GM12878 (cell line): ENCODE measurements around the gene CACNG1. TPM values are rescaled to one million over a fixed set of nuclear protein-coding genes. Genes with fewer than 3 reads are reported as not detected.

ENCODE experiments used
- ATAC-seq: fragments of 200-7000 bp; cut with Tn5 transposase; 3 replicates; pipeline ENCODE4 v1.9.1; 2020; ENCODE audit warnings: mild to moderate bottlenecking, moderate library complexity
- BruUV-seq: library from RNA; stranded (reverse); fragments of 400-500 nt; replicated peaks from 2 replicates; lab custom pipeline; 2021; lab: Mats Ljungman, UMichigan
- CTCF ChIA-PET: fragments of 300-600 bp; sonication (Branson Sonifier 250); formaldehyde crosslinking; extraction: SDS; loops from one replicate; lab custom pipeline; 2021; ENCODE audit warnings: inconsistent platforms; lab: Yijun Ruan, JAX
- POLR2A ChIA-PET: fragments of 350-600 bp; formaldehyde crosslinking; extraction: SDS; loops from one replicate; lab custom pipeline; 2021; ENCODE audit warnings: inconsistent platforms; lab: Charles Lee
- RAD21 ChIA-PET: fragments of 300-600 bp; sonication (Branson Sonifier 250); formaldehyde crosslinking; loops from one replicate; lab custom pipeline; 2023; ENCODE audit warnings: antibody characterized with exemption; ENCODE audit not compliant: unreplicated experiment; lab: Charles Lee
- SMC1A ChIA-PET: fragments of 300-600 bp; sonication (Branson Sonifier 250); formaldehyde crosslinking; loops from one replicate; lab custom pipeline; 2023; ENCODE audit not compliant: unreplicated experiment, uncharacterized antibody; lab: Charles Lee
- DNase-seq: peaks from one replicate; pipeline ENCODE4 v3.0.0-alpha.2; 2011; ENCODE audit warnings: low read depth, low spot score
- FAIRE-seq: peaks from 3 replicates; lab custom pipeline; 2011; peaks lifted over from hg19 to GRCh38; lab: Jason Lieb, UNC
- H2AFZ ChIP-seq: 2 replicates; pipeline ENCODE4 v1.6.0; 2011; ENCODE audit warnings: low read depth, low read length, control low read depth; ENCODE audit not compliant: control insufficient read depth
- H3K27ac ChIP-seq: 2 replicates; pipeline ENCODE4 v1.5.1; 2011; ENCODE audit warnings: control low read depth; ENCODE audit not compliant: control insufficient read depth, insufficient read depth
- H3K27me3 ChIP-seq, 2 experiments: replicated peaks in 1 of 2; 2 replicates each; pipeline versions ENCODE4 v1.6.0 to v1.6.1; 2011; ENCODE audit warnings: low read length in 1 of 2; ENCODE audit not compliant: control insufficient read depth in 2 of 2, insufficient read depth in 2 of 2
- H3K36me3 ChIP-seq, 2 experiments: 2 replicates each; pipeline ENCODE4 v1.5.1; 2011; ENCODE audit warnings: low read length in 1 of 2; ENCODE audit not compliant: control insufficient read depth in 2 of 2, insufficient read depth in 2 of 2
- H3K4me1 ChIP-seq: 2 replicates; pipeline ENCODE4 v1.6.1; 2011; ENCODE audit warnings: mild to moderate bottlenecking, low read length, moderate library complexity, mixed read lengths; ENCODE audit not compliant: control insufficient read depth, insufficient read depth
- H3K4me2 ChIP-seq: 2 replicates; pipeline ENCODE4 v1.6.0; 2011; ENCODE audit warnings: control low read depth; ENCODE audit not compliant: control insufficient read depth, insufficient read depth
- H3K4me3 ChIP-seq: fragments of 200-600 bp; sonication (generic); 2 replicates; pipeline ENCODE4 v1.5.1; 2016
- H3K79me2 ChIP-seq: 2 replicates; pipeline ENCODE4 v1.6.0; 2011; ENCODE audit warnings: low read length; ENCODE audit not compliant: control insufficient read depth, insufficient read depth
- H3K9ac ChIP-seq: 2 replicates; pipeline ENCODE4 v1.8.0; 2011; ENCODE audit warnings: low read length, control low read depth, mixed read lengths; ENCODE audit not compliant: control insufficient read depth, insufficient read depth
- H3K9me3 ChIP-seq: replicated peaks from 3 replicates; pipeline ENCODE4 v1.5.1; 2011; ENCODE audit warnings: mild to moderate bottlenecking, low read length; ENCODE audit not compliant: control insufficient read depth, insufficient read depth
- H4K20me1 ChIP-seq: 2 replicates; pipeline ENCODE4 v1.6.0; 2011; ENCODE audit not compliant: control insufficient read depth, insufficient read depth
- CBX3 ChIP-seq: fragments of 200-600 bp; sonication (generic); IDR thresholded peaks from 2 replicates; pipeline ENCODE4 v1.6.1; 2016; ENCODE audit warnings: low read depth, borderline replicate concordance
- E2F4 ChIP-seq: IDR thresholded peaks from 2 replicates; pipeline ENCODE4 v1.6.1; 2012; ENCODE audit warnings: low read depth, low read length, improper control_type of control experiment
- GATAD2B ChIP-seq: fragments of 450-650 bp; conservative IDR thresholded peaks from 2 replicates; pipeline ENCODE4 v1.6.1; 2017; ENCODE audit warnings: low read depth, mild to moderate bottlenecking, moderate library complexity
- MTA3 ChIP-seq: IDR thresholded peaks from 2 replicates; pipeline ENCODE4 v1.6.1; 2012; ENCODE audit warnings: low read length, inconsistent platforms, borderline replicate concordance
- NKRF ChIP-seq: fragments of 450-650 bp; conservative IDR thresholded peaks from 2 replicates; pipeline ENCODE4 v1.6.1; 2017; ENCODE audit warnings: mild to moderate bottlenecking, moderate library complexity
- NR2F1 ChIP-seq: fragments of 450-650 bp; conservative IDR thresholded peaks from 2 replicates; pipeline ENCODE4 v1.6.1; 2017; ENCODE audit warnings: mild to moderate bottlenecking
- RFX5 ChIP-seq: IDR thresholded peaks from 2 replicates; pipeline ENCODE4 v1.6.1; 2011; ENCODE audit warnings: low read depth, low read length, improper control_type of control experiment
- USF1 ChIP-seq: IDR thresholded peaks from 2 replicates; pipeline ENCODE4 v1.6.1; 2011; ENCODE audit warnings: borderline replicate concordance, low read depth, mild to moderate bottlenecking, moderate library complexity, mixed read lengths, low read length; ENCODE audit not compliant: insufficient read depth; ENCODE audit errors: extremely low read length
- ZNF217 ChIP-seq: fragments of 450-650 bp; IDR thresholded peaks from 2 replicates; pipeline ENCODE4 v1.6.1; 2017; ENCODE audit warnings: antibody characterized with exemption, mild to moderate bottlenecking
- WGBS: methylation state at CpG from one replicate; pipeline ENCODE4 v1.1.6; 2016; ENCODE audit warnings: low lambda C conversion rate; ENCODE audit not compliant: insufficient replicate concordance, insufficient coverage; ENCODE audit errors: missing lambda C conversion rate; 5-methylcytosine and 5-hydroxymethylcytosine counted together
- in situ Hi-C: fragments of 300-500 bp; cut with MboI; formaldehyde crosslinking; loops from 9 replicates; pipeline ENCODE4 v1.14.3; 2018; ENCODE audit warnings: mixed read lengths
- intact Hi-C: fragments of 100-400 bp; cut with micrococcal nuclease; formaldehyde crosslinking; loops from one replicate; pipeline ENCODE4 v1.14.2; 2022; ENCODE audit not compliant: unreplicated experiment
- polyA plus RNA-seq, 11 experiments: library from polyadenylated mRNA; depleted of rRNA in 4 of 11; unstranded in 6 of 11; stranded (reverse) in 5 of 11; fragments of >200 nt; fragmentation: Nextera tagmentation in 4 of 11; fragmentation: Illumina TruSeq in 1 of 11; extraction: Ambion mirVana in 4 of 11; extraction: Trizol in 1 of 11; gene quantifications; 1 replicate in 1 of 11; 2 replicates in 10 of 11; pipeline versions ENCODE4 v1.2.1 to v1.2.3, GENCODE V29; 2011 to 2016; ENCODE audit warnings: inconsistent platforms in 2 of 11, missing spikeins in 2 of 11, low read depth in 1 of 11
- total RNA-seq, 4 experiments: library from RNA; depleted of rRNA in 3 of 4; stranded (reverse); fragments of >200 nt in 3 of 4; fragmentation: Illumina TruSeq in 1 of 4; extraction: Trizol in 1 of 4; gene quantifications; 2 replicates each; pipeline versions ENCODE4 v1.2.1 to v1.2.3, GENCODE V29; 2013 to 2021
- TF ChIP-seq, protein P1 (sequence below): IDR thresholded peaks from 2 replicates; pipeline ENCODE4 v1.6.1; 2012; ENCODE audit warnings: low read depth, low read length, improper control_type of control experiment
- TF ChIP-seq, protein P2 (sequence below): fragments of 450-650 bp; IDR thresholded peaks from 2 replicates; pipeline ENCODE4 v1.6.1; 2016; ENCODE audit warnings: mild to moderate bottlenecking, moderate library complexity, borderline replicate concordance
- TF ChIP-seq, protein P3 (sequence below): fragments of 450-650 bp; IDR thresholded peaks from 2 replicates; pipeline ENCODE4 v1.6.1; 2017; ENCODE audit warnings: mild to moderate bottlenecking, low read depth, inconsistent platforms; ENCODE audit not compliant: poor library complexity, severe bottlenecking

Gene CACNG1
- total and polyA plus RNA-seq, 10 of the 15 experiments (the other 5 are each of a cell fraction or from before 2014, with no cell fraction given): not detected

GRCh38 chr17:67063141-67063540 lies 18.8 kb downstream of the CACNG1 start:
- DNase-seq (no peak), FAIRE-seq (no peak), ATAC-seq (no peak)
- ChIA-PET CTCF (interaction anchor here (1.3 kb wide), 1 partner anchor 13 kb away, joined by 4 read pairs; no protein-coding TSS in a partner anchor), POLR2A (no interaction called here), RAD21 (no interaction called here), SMC1A (interaction anchor here (1.0 kb wide), 1 partner anchor 13 kb away, joined by 3 read pairs; no protein-coding TSS in a partner anchor)
- no peak overlapping the region for H3K4me2 ChIP-seq
- BruUV-seq: no TSS peak
- H3K9me3 ChIP-seq: no peaks in the 10 kb centered on the region
- no peaks in the 10 kb centered on the region for H3K79me2 ChIP-seq
- H3K4me3 ChIP-seq: no peak overlapping the region
- WGBS: 76% methylated on average over 6 of the region's 6 CpGs
- no peaks in the 10 kb centered on the region for H3K4me1 ChIP-seq
- H2AFZ ChIP-seq: no peak overlapping the region
- no peak overlapping the region for H3K9ac ChIP-seq
- H4K20me1 ChIP-seq: no peaks in the 10 kb centered on the region
- intact Hi-C loops: no loop called here
- in situ Hi-C loops: no loop called here
- no peaks in the 10 kb centered on the region for H3K36me3 ChIP-seq
- H3K27me3 ChIP-seq: no peaks in the 10 kb centered on the region
- H3K27ac ChIP-seq: no peak overlapping the region
- TF ChIP-seq GATAD2B (no peak), NR2F1 (no peak), RFX5 (no peak), USF1 (no peak), MTA3 (no peak), ZNF217 (no peak), E2F4 (no peak), NKRF (no peak), CBX3 (no peak)
- TF ChIP-seq, protein P1, sequence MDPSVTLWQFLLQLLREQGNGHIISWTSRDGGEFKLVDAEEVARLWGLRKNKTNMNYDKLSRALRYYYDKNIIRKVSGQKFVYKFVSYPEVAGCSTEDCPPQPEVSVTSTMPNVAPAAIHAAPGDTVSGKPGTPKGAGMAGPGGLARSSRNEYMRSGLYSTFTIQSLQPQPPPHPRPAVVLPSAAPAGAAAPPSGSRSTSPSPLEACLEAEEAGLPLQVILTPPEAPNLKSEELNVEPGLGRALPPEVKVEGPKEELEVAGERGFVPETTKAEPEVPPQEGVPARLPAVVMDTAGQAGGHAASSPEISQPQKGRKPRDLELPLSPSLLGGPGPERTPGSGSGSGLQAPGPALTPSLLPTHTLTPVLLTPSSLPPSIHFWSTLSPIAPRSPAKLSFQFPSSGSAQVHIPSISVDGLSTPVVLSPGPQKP: no peak
- TF ChIP-seq, protein P2, sequence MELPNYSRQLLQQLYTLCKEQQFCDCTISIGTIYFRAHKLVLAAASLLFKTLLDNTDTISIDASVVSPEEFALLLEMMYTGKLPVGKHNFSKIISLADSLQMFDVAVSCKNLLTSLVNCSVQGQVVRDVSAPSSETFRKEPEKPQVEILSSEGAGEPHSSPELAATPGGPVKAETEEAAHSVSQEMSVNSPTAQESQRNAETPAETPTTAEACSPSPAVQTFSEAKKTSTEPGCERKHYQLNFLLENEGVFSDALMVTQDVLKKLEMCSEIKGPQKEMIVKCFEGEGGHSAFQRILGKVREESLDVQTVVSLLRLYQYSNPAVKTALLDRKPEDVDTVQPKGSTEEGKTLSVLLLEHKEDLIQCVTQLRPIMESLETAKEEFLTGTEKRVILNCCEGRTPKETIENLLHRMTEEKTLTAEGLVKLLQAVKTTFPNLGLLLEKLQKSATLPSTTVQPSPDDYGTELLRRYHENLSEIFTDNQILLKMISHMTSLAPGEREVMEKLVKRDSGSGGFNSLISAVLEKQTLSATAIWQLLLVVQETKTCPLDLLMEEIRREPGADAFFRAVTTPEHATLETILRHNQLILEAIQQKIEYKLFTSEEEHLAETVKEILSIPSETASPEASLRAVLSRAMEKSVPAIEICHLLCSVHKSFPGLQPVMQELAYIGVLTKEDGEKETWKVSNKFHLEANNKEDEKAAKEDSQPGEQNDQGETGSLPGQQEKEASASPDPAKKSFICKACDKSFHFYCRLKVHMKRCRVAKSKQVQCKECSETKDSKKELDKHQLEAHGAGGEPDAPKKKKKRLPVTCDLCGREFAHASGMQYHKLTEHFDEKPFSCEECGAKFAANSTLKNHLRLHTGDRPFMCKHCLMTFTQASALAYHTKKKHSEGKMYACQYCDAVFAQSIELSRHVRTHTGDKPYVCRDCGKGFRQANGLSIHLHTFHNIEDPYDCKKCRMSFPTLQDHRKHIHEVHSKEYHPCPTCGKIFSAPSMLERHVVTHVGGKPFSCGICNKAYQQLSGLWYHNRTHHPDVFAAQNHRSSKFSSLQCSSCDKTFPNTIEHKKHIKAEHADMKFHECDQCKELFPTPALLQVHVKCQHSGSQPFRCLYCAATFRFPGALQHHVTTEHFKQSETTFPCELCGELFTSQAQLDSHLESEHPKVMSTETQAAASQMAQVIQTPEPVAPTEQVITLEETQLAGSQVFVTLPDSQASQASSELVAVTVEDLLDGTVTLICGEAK: no peak
- TF ChIP-seq, protein P3, sequence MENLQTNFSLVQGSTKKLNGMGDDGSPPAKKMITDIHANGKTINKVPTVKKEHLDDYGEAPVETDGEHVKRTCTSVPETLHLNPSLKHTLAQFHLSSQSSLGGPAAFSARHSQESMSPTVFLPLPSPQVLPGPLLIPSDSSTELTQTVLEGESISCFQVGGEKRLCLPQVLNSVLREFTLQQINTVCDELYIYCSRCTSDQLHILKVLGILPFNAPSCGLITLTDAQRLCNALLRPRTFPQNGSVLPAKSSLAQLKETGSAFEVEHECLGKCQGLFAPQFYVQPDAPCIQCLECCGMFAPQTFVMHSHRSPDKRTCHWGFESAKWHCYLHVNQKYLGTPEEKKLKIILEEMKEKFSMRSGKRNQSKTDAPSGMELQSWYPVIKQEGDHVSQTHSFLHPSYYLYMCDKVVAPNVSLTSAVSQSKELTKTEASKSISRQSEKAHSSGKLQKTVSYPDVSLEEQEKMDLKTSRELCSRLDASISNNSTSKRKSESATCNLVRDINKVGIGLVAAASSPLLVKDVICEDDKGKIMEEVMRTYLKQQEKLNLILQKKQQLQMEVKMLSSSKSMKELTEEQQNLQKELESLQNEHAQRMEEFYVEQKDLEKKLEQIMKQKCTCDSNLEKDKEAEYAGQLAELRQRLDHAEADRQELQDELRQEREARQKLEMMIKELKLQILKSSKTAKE: no peak
